ENCODE results near the gene MRPL49.

MRPL49 gene

DNA sequence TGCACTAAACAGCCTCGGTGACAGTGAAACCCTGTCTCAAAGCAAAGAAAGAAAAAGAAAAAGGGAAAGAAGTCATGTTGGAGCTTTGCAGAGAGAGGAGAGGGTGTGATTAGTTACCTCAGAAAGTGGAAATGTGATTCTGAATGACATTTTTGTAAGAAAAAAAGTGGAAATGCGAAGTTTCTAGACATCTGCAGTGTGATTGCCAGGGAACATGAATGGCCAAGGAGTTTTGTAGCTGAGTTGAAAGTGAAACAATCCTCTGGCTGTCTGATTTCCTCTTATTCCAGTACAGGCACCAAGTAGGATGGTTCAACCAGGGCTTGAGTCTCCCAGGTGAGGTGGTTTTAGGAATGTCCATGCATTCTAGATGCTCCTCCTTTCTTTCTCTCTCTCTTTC lies 30.0 kb downstream of the MRPL49 start:
- Histone ChIP-seq H4K20me1 (ENCODE audit: insufficient read depth, low read length) (no peaks in the 10 kb centered on the region), H3K4me2 (ENCODE audit: low read depth, low read length) (peak overlapping the region; percentile 51), H3K27me3 (replicated peaks; ENCODE audit: insufficient read depth, low read length) (no peaks in the 10 kb centered on the region), H3K36me3 (replicated peaks; ENCODE audit: insufficient read depth, low read length) (no peaks in the 10 kb centered on the region), H3F3A (ENCODE audit: insufficient read depth, low read length) (no peaks in the 10 kb centered on the region), H3K4me1 (ENCODE audit: low read length) (no peaks in the 10 kb centered on the region), H3K4me3 (ENCODE audit: low read length) (0 out of 2 replicates have a peak overlapping the region, but pooled peaks have one; percentile 26), H3K27ac (ENCODE audit: low read length) (no peak overlapping the region), H3K9ac (ENCODE audit: low read length) (no peak overlapping the region), H3K9me2 (replicated peaks; ENCODE audit: insufficient read depth, low read length) (no peaks in the 10 kb centered on the region), H2AFZ (ENCODE audit: low read length) (peak overlapping the region; percentile 72; the same call in 1 of the 2 replicates), H3K9me3 (replicated peaks; ENCODE audit: insufficient read depth, low read length) (no peaks in the 10 kb centered on the region), H3K79me2 (ENCODE audit: low read length) (no peaks in the 10 kb centered on the region)
- DNase-seq = peak; percentile 21
- TF ChIP-seq EZH2 (optimal IDR thresholded peaks at IDR 0.05; ENCODE audit: low read depth, low read length) (no peak), EZH2phosphoT487 (IDR thresholded peaks at IDR 0.05; ENCODE audit: low read length) (no peak)
- TF ChIP-seq, protein P1, sequence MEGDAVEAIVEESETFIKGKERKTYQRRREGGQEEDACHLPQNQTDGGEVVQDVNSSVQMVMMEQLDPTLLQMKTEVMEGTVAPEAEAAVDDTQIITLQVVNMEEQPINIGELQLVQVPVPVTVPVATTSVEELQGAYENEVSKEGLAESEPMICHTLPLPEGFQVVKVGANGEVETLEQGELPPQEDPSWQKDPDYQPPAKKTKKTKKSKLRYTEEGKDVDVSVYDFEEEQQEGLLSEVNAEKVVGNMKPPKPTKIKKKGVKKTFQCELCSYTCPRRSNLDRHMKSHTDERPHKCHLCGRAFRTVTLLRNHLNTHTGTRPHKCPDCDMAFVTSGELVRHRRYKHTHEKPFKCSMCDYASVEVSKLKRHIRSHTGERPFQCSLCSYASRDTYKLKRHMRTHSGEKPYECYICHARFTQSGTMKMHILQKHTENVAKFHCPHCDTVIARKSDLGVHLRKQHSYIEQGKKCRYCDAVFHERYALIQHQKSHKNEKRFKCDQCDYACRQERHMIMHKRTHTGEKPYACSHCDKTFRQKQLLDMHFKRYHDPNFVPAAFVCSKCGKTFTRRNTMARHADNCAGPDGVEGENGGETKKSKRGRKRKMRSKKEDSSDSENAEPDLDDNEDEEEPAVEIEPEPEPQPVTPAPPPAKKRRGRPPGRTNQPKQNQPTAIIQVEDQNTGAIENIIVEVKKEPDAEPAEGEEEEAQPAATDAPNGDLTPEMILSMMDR (IDR thresholded peaks at IDR 0.05; ENCODE audit: low read length) = no peak

DNA sequence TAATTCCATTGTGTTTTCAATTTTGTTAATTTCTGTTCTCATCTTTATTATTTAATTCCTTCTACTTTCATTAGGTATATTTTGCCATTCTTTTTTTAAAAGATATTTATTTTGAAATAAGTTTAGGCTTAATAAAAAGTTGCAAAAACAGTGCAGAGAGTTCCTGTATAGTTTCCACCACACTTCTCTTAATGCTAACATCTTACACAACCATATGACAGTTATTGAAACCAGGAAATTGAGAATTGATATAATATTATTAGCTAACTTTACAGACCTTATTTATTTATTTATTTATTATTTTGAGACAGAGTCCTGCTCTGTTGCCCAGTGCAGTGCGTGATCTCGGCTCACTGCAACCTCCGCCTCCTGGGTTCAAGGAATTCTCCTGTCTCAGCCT lies 34.1 kb downstream of the MRPL49 start:
- no peaks in the 10 kb centered on the region for H3K79me2 ChIP-seq (ENCODE audit: low read length)
- H3K36me3 ChIP-seq (replicated peaks; ENCODE audit: insufficient read depth, low read length) = no peaks in the 10 kb centered on the region
- no peaks in the 10 kb centered on the region for H3K9me2 ChIP-seq (replicated peaks; ENCODE audit: insufficient read depth, low read length)
- TF ChIP-seq EZH2 (optimal IDR thresholded peaks at IDR 0.05; ENCODE audit: low read depth, low read length) (no peak), EZH2phosphoT487 (IDR thresholded peaks at IDR 0.05; ENCODE audit: low read length) (no peak)
- TF ChIP-seq, protein P1 (IDR thresholded peaks at IDR 0.05; ENCODE audit: low read length) = no peak
- 0 out of 2 replicates have a peak, but pooled peaks cover 9% of the 10 kb centered on the region for H3K4me1 ChIP-seq (ENCODE audit: low read length)
- no peaks in the 10 kb centered on the region for H3K27me3 ChIP-seq (replicated peaks; ENCODE audit: insufficient read depth, low read length)
- no peaks in the 10 kb centered on the region for H3F3A ChIP-seq (ENCODE audit: insufficient read depth, low read length)
- no peak overlapping the region for H3K9ac ChIP-seq (ENCODE audit: low read length)
- H4K20me1 ChIP-seq (ENCODE audit: insufficient read depth, low read length) = no peaks in the 10 kb centered on the region
- no peak overlapping the region for H3K4me3 ChIP-seq (ENCODE audit: low read length)
- no peak overlapping the region for H3K27ac ChIP-seq (ENCODE audit: low read length)
- H3K9me3 ChIP-seq (replicated peaks; ENCODE audit: insufficient read depth, low read length) = no peaks in the 10 kb centered on the region
- H3K4me2 ChIP-seq (ENCODE audit: low read depth, low read length) = no peak overlapping the region
- DNase-seq = no peak
- H2AFZ ChIP-seq (ENCODE audit: low read length) = no peak overlapping the region

DNA sequence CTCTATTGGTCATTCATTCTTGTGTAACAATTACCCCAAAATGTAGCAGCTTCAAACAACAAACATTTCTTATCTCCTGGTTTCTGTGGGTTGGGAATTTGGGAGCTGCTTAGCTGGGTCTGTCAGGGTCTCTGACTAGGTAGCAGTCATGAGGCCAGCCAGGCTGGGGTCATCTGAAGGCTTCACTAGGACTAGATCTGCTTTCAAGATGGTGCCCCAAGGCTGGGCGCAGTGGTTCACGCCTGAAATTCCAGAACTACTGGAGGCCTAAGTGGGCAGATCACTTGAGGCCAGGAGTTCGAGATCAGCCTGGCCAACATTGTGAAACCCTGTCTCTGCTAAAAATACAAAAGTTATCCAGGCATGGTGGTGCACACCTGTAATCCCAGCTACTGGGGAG lies 34.8 kb downstream of the MRPL49 start:
- Histone ChIP-seq H4K20me1 (ENCODE audit: insufficient read depth, low read length) (no peaks in the 10 kb centered on the region), H3K4me2 (ENCODE audit: low read depth, low read length) (no peak overlapping the region), H3K9me2 (replicated peaks; ENCODE audit: insufficient read depth, low read length) (no peaks in the 10 kb centered on the region), H3K4me1 (ENCODE audit: low read length) (0 out of 2 replicates have a peak, but pooled peaks cover 9% of the 10 kb centered on the region), H3K9ac (ENCODE audit: low read length) (no peak overlapping the region), H3K27ac (ENCODE audit: low read length) (no peak overlapping the region), H3K4me3 (ENCODE audit: low read length) (no peak overlapping the region), H3K79me2 (ENCODE audit: low read length) (no peaks in the 10 kb centered on the region), H3K9me3 (replicated peaks; ENCODE audit: insufficient read depth, low read length) (no peaks in the 10 kb centered on the region), H3F3A (ENCODE audit: insufficient read depth, low read length) (no peaks in the 10 kb centered on the region), H3K36me3 (replicated peaks; ENCODE audit: insufficient read depth, low read length) (no peaks in the 10 kb centered on the region), H2AFZ (ENCODE audit: low read length) (no peak overlapping the region), H3K27me3 (replicated peaks; ENCODE audit: insufficient read depth, low read length) (no peaks in the 10 kb centered on the region)
- no peak for DNase-seq
- TF ChIP-seq, protein P1 (IDR thresholded peaks at IDR 0.05; ENCODE audit: low read length) = no peak
- TF ChIP-seq EZH2 (optimal IDR thresholded peaks at IDR 0.05; ENCODE audit: low read depth, low read length) (no peak), EZH2phosphoT487 (IDR thresholded peaks at IDR 0.05; ENCODE audit: low read length) (no peak)

Data from MM.1S (cell line).